ENCODE results near the gene DENND1A.

- TF ChIP-seq MEIS2 (CRISPR knock-in tag; IDR thresholded peaks at IDR 0.05) (no peak), ZNF160 (CRISPR knock-in tag; IDR thresholded peaks at IDR 0.05) (no peak), TBP (CRISPR knock-in tag; IDR thresholded peaks at IDR 0.05) (no peak), ZNF572 (CRISPR knock-in tag; IDR thresholded peaks at IDR 0.05) (no peak), HMGXB4 (CRISPR knock-in tag; IDR thresholded peaks at IDR 0.05; ENCODE audit: borderline replicate concordance in 1 of 2, low read depth in 1 of 2) (no peak), TFAP4 (IDR thresholded peaks at IDR 0.05; ENCODE audit: borderline replicate concordance, low read depth) (no peak), NCOA2 (CRISPR knock-in tag; IDR thresholded peaks at IDR 0.05) (no peak), CHD4 (IDR thresholded peaks at IDR 0.05; ENCODE audit: borderline replicate concordance, low read length) (no peak), CTCF (CRISPR knock-in tag; IDR thresholded peaks at IDR 0.05) (no peak), RNF2 (conservative IDR thresholded peaks at IDR 0.05; ENCODE audit: low read depth) (no peak)
These were observed 101.5 kb downstream of the DENND1A start for GRCh38 chr9:123828449-123828848.
